GM20000 (cell line): ENCODE data around the gene RYR3.
A peak's percentile ranks its signal among the peaks of the same experiment; 100 is the strongest.

Source experiments
- DNase-seq: peaks from one replicate; pipeline ENCODE4 v3.0.0; 2012; ENCODE audit warnings: low spot score
- CTCF ChIP-seq: IDR thresholded peaks from 2 replicates; pipeline ENCODE4 v1.5.1; 2012; ENCODE audit warnings: mild to moderate bottlenecking, control low read depth; ENCODE audit errors: extremely low read depth, missing control alignments

The RYR3 gene

GRCh38 chr15:33283576-33283975 lies 27.2 kb upstream of the RYR3 start:
- DNase-seq = no peak
- TF ChIP-seq CTCF = no peak

GRCh38 chr15:33284336-33284735 lies 26.4 kb upstream of the RYR3 start:
- TF ChIP-seq CTCF = no peak
- DNase-seq = no peak

DNA sequence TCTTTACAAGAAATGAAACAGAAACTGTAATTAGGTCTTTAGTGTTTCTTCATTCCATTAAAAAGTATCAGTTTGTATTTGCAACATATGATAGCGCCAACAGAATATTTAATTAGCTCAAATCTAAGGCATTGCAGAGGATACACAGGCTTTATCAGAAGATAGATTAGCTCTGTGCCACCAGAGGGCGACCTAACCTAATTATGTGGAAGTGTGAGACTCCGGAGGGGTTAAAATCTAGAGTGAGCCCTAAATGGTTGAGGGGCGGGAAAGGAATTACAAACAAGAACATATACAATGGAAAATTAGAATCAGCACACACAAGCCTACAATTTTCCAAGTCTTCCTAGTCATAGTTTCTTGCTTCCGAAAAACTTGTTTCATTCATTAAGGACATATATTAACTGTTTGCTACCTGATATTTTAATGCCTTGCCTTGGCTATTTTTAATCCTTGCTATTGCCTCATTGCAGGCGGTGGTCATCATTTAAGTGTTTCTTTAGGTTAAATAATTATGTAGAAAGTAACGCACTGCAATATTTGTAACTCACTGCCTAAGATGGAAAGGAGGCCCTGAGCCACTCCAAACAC lies 18.0 kb upstream of the RYR3 start:
- no peak for DNase-seq
- peak; percentile 61 for TF ChIP-seq CTCF

DNA sequence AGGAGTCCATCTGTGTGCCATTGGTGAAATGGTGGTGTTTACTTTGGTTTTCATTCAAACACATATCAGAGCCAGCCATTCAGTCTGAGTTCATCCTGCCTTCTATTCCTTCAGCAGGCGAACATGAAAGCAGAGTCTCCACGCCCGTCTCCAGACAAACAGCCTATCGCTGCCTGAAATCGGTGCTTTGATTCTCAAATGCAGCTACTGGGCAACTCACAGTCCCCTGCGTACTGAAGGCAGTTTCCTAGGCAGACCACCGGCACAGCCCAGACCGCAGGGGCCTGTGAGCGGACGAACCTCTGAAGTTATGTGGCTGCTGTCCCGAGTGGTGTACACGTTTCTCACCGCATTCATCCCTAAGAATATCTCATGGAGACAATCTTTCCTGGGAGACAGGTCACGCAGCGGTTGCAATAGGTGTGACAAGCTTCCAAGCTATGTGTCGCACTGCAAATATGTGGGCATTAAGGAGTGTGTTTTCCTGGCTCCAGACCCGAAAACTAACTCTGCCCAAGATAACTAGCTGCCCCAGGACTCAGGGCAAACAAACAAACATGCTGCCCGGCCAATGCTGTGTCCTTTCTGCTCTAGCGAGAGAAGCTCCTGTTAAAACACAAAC lies 16.9 kb upstream of the RYR3 start:
- no peak for DNase-seq
- TF ChIP-seq CTCF = no peak

GRCh38 chr15:33296050-33296449 lies 14.7 kb upstream of the RYR3 start:
- DNase-seq = no peak
- TF ChIP-seq CTCF = no peak

DNA sequence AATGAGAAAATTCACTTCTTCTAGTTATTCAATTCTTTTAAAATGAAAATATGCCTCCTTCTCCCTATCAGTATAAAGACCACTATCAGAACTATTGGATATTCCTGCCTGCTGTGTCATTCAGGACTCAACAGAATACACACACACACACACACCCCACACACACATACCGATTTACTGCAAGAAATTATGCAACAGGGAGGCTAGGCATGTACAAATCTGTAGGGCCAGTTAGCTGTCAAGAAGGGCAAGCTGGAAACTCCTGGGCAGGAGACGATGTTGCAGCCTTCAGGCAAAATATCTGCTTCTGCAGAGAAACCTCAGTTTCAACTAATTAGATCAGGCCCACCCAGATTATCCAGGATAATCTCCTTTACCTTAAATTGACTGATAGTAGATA lies 13.9 kb upstream of the RYR3 start:
- no peak for TF ChIP-seq CTCF
- no peak for DNase-seq

GRCh38 chr15:33298631-33299030 lies 12.1 kb upstream of the RYR3 start:
- DNase-seq = no peak
- TF ChIP-seq CTCF = no peak
